Neural crest cell (in vitro differentiated cells): Measurements from ENCODE around the gene PARVG. TPM values are rescaled to one million over a fixed set of nuclear protein-coding genes. Genes with fewer than 3 reads are reported as not detected.

ENCODE experiments used
- DNase-seq: peaks from one replicate; pipeline ENCODE4 v3.0.0; 2021; ENCODE audit warnings: low read depth, mixed read lengths, low spot score
- H3K27ac Mint-ChIP-seq: one replicate; pipeline ENCODE4 v1.8.0; 2021; ENCODE audit warnings: mild to moderate bottlenecking, mixed read lengths; ENCODE audit not compliant: unreplicated experiment
- H3K27me3 Mint-ChIP-seq: 2 replicates; pipeline ENCODE4 v1.8.0; 2021; ENCODE audit warnings: low read depth, mild to moderate bottlenecking, mixed read lengths
- H3K36me3 Mint-ChIP-seq: 2 replicates; pipeline ENCODE4 v1.8.0; 2021; ENCODE audit warnings: low read depth, mild to moderate bottlenecking, mixed read lengths
- H3K4me1 Mint-ChIP-seq: 2 replicates; pipeline ENCODE4 v1.8.0; 2021; ENCODE audit warnings: mixed read lengths
- H3K4me3 Mint-ChIP-seq: one replicate; pipeline ENCODE4 v1.8.0; 2021; ENCODE audit warnings: mild to moderate bottlenecking, mixed read lengths
- H3K9me3 Mint-ChIP-seq: 2 replicates; pipeline ENCODE4 v1.8.0; 2021; ENCODE audit warnings: mixed read lengths
- CTCF ChIP-seq: fragments of 200-600 bp; sonication (generic); conservative IDR thresholded peaks from 2 replicates; pipeline ENCODE4 v1.5.0; 2021; ENCODE audit warnings: antibody characterized with exemption, mild to moderate bottlenecking
- total RNA-seq: library from RNA; stranded (reverse); gene quantifications from 2 replicates; pipeline ENCODE4 v1.2.1, GENCODE V29; 2021

PARVG gene
- total RNA-seq, 1 donor from 2014 or later: 0.14 TPM

- no peak for TF ChIP-seq CTCF
- peaks cover 12% of the 10 kb centered on the region for H3K27me3 Mint-ChIP-seq
- H3K27ac Mint-ChIP-seq: no peak overlapping the region
- no peaks in the 10 kb centered on the region for H3K36me3 Mint-ChIP-seq
- peaks cover 7% of the 10 kb centered on the region for H3K9me3 Mint-ChIP-seq
- no peak for DNase-seq
- H3K4me3 Mint-ChIP-seq: no peak overlapping the region
- H3K4me1 Mint-ChIP-seq: no peaks in the 10 kb centered on the region
Measured at GRCh38 chr22:44213489-44214043, 32.8 kb downstream of the PARVG start.

GRCh38 chr22:44214187-44214586 is 33.5 kb downstream of the PARVG start:
- TF ChIP-seq CTCF: no peak
- no peaks in the 10 kb centered on the region for H3K36me3 Mint-ChIP-seq
- H3K4me3 Mint-ChIP-seq: no peak overlapping the region
- H3K27me3 Mint-ChIP-seq: peaks cover 12% of the 10 kb centered on the region
- H3K9me3 Mint-ChIP-seq: peaks cover 7% of the 10 kb centered on the region
- no peaks in the 10 kb centered on the region for H3K4me1 Mint-ChIP-seq
- no peak for DNase-seq
- no peak overlapping the region for H3K27ac Mint-ChIP-seq

- no peaks in the 10 kb centered on the region for H3K4me1 Mint-ChIP-seq
- DNase-seq: no peak
- no peak overlapping the region for H3K4me3 Mint-ChIP-seq
- H3K9me3 Mint-ChIP-seq: peaks cover 3% of the 10 kb centered on the region
- no peaks in the 10 kb centered on the region for H3K36me3 Mint-ChIP-seq
- no peak for TF ChIP-seq CTCF
- H3K27me3 Mint-ChIP-seq: peaks cover 9% of the 10 kb centered on the region
- H3K27ac Mint-ChIP-seq: no peak overlapping the region
Measured at GRCh38 chr22:44214764-44215163, 34.0 kb downstream of the PARVG start.

GRCh38 chr22:44215287-44215686 is 34.6 kb downstream of the PARVG start:
- H3K36me3 Mint-ChIP-seq: no peaks in the 10 kb centered on the region
- no peak for DNase-seq
- H3K27me3 Mint-ChIP-seq: peaks cover 9% of the 10 kb centered on the region
- H3K27ac Mint-ChIP-seq: no peak overlapping the region
- no peak overlapping the region for H3K4me3 Mint-ChIP-seq
- no peaks in the 10 kb centered on the region for H3K9me3 Mint-ChIP-seq
- no peaks in the 10 kb centered on the region for H3K4me1 Mint-ChIP-seq
- no peak for TF ChIP-seq CTCF

- Mint-ChIP-seq H3K4me3 (no peak overlapping the region), H3K36me3 (no peaks in the 10 kb centered on the region), H3K9me3 (no peaks in the 10 kb centered on the region), H3K4me1 (no peaks in the 10 kb centered on the region), H3K27me3 (no peaks in the 10 kb centered on the region), H3K27ac (peak overlapping the region; percentile 31)
- DNase-seq: no peak
- no peak for TF ChIP-seq CTCF
Measured at GRCh38 chr22:44217346-44217745, 36.6 kb downstream of the PARVG start.
